Adrenal gland (tissue), 19 donors: ENCODE data around the gene ALG12. TPM values are rescaled to one million over a fixed set of nuclear protein-coding genes. Genes with fewer than 3 reads are reported as not detected.

Experiments
- DNase-seq, 7 donors: peaks; one replicate each; pipeline ENCODE4 v3.0.0-alpha.2; 2019 to 2020
- H3K27ac ChIP-seq, 5 donors: fragments of 200-600 bp; sonication (generic) in 4 of 5; 1 replicate in 3 of 5; 2 replicates in 2 of 5; pipeline versions ENCODE4 v1.5.1 to v1.8.0; 2016 to 2020; ENCODE audit warnings: mild to moderate bottlenecking in 1 of 5
- H3K27me3 ChIP-seq: fragments of 200-600 bp; 2 replicates; pipeline ENCODE4 v1.8.0; 2021
- H3K36me3 ChIP-seq, 2 donors: fragments of 200-600 bp; replicated peaks in 1 of 2; 1 replicate in 1 of 2; 2 replicates in 1 of 2; pipeline versions ENCODE4 v1.5.1 to v1.8.0; 2018 to 2022
- H3K4me1 ChIP-seq, 2 donors: fragments of 200-600 bp; replicated peaks in 1 of 2; 1 replicate in 1 of 2; 2 replicates in 1 of 2; pipeline versions ENCODE4 v1.5.1 to v1.8.0; 2018 to 2021
- H3K4me3 ChIP-seq, 4 donors: fragments of 200-600 bp; sonication (generic) in 3 of 4; one replicate each; pipeline ENCODE4 v1.5.1; 2016 to 2018
- H3K9me3 ChIP-seq, 3 donors: fragments of 200-600 bp; sonication (generic) in 1 of 3; replicated peaks in 1 of 3; 1 replicate in 2 of 3; 2 replicates in 1 of 3; pipeline versions ENCODE4 v1.5.1 to v1.8.0; 2016 to 2021
- POLR2A ChIP-seq, 2 donors: fragments of 450-650 bp; IDR thresholded peaks; one replicate each; pipeline ENCODE4 v1.6.1; 2017; ENCODE audit warnings: antibody characterized with exemption in 2 of 2, mild to moderate bottlenecking in 2 of 2, moderate library complexity in 1 of 2
- WGBS, 4 donors: extraction: QIAGEN DNeasy Blood & Tissue Kit in 2 of 4; methylation state at CpG; one replicate each; pipeline versions ENCODE4 v1.1.5 to v1.1.7; 2013 to 2017; 5-methylcytosine and 5-hydroxymethylcytosine counted together
- intact Hi-C, 2 donors: fragments of 100-400 bp; cut with DNase I; formaldehyde crosslinking; loops; one replicate each; pipeline versions ENCODE4 v1.14.1 to v1.15.0; 2022 to 2023
- long read RNA-seq, 10 donors: library from polyadenylated mRNA in 3 of 10; unstranded in 2 of 10; stranded (forward) in 1 of 10; transcript quantifications; one replicate each; pipeline ENCODE4 v2.0.0 and lab custom pipeline, GENCODE V29; 2021 to 2026
- polyA plus RNA-seq, 3 donors: library from polyadenylated mRNA; stranded (reverse); fragments of 200-250 nt in 2 of 3; fragments of 350-450 nt in 1 of 3; fragmentation: Illumina TruSeq in 1 of 3; extraction: RNeasy Lipid Tissue Mini Kit (QIAGEN cat#74804) in 1 of 3; gene quantifications; one replicate each; pipeline ENCODE4 v1.2.3, GENCODE V29; 2013 to 2014
- total RNA-seq, 9 donors: library from RNA; depleted of rRNA in 4 of 9; stranded (reverse); fragments of >200 nt in 4 of 9; fragments of 120-200 nt in 1 of 9; fragmentation: NEBNext Ultra II Directional in 1 of 9; extraction: Animal tissue kit (Norgen Biotek cat#: 25700) in 1 of 9; gene quantifications; one replicate each; pipeline versions ENCODE4 v1.1.0 to v1.2.4, GENCODE V29; 2013 to 2023
- TF ChIP-seq, protein P1 (sequence below), 6 experiments: fragments of 450-650 bp in 4 of 6; fragments of 200-600 bp in 2 of 6; sonication (generic) in 1 of 6; IDR thresholded peaks; 1 replicate in 5 of 6; 2 replicates in 1 of 6; pipeline versions ENCODE4 v1.5.1 to v1.8.0; 2016 to 2021; ENCODE audit warnings: antibody characterized with exemption in 6 of 6, mild to moderate bottlenecking in 2 of 6, moderate library complexity in 1 of 6
- donor health status: healthy with polysubstance abuse.
- donor health status: Bipolar disorder and iron deficiency.
- donor health status: DM: yes; HTN: yes; CAD: no.
- donor health status: DM: no; HTN: no; CAD: no.
- donor health status: DM: no; HTN: no; CAD: no.
- donor health status: DM: yes; HTN: yes; CAD: no.

The ALG12 gene
- total RNA-seq (10 to 100 TPM in 8 of 9 donors, 1 to 10 TPM in 1; 9.8 to 33.6 (median 22.3) TPM), polyA plus RNA-seq (10 to 100 TPM in 2 of 3 donors, 1 to 10 TPM in 1; 6.4 to 11.6 (median 11.3) TPM)
- long read RNA-seq, donor 1, full-length matches to known transcripts, result 3 of 3 reads
- long read RNA-seq, donor 1, partial matches to known transcripts, result 0 of 3 reads
- long read RNA-seq, donor 1, other reads (novel, unspliced or antisense), result 0 of 3 reads
- long read RNA-seq, donor 2, full-length matches to known transcripts, result 1 of 13 reads
- long read RNA-seq, donor 2, partial matches to known transcripts, result 12 of 13 reads
- long read RNA-seq, donor 2, other reads (novel, unspliced or antisense), result 0 of 13 reads
- long read RNA-seq, donor 3, full-length matches to known transcripts, result 2 of 2 reads
- long read RNA-seq, donor 3, partial matches to known transcripts, result 0 of 2 reads
- long read RNA-seq, donor 3, other reads (novel, unspliced or antisense), result 0 of 2 reads
- long read RNA-seq, donor 4, full-length matches to known transcripts, result 10 of 15 reads
- long read RNA-seq, donor 4, partial matches to known transcripts, result 1 of 15 reads
- long read RNA-seq, donor 4, other reads (novel, unspliced or antisense), result 4 of 15 reads
- long read RNA-seq, donor 5, full-length matches to known transcripts, result 34 of 45 reads
- long read RNA-seq, donor 5, partial matches to known transcripts, result 1 of 45 reads
- long read RNA-seq, donor 5, other reads (novel, unspliced or antisense), result 10 of 45 reads
- long read RNA-seq, donor 6, full-length matches to known transcripts, result 4 of 10 reads
- long read RNA-seq, donor 6, partial matches to known transcripts, result 3 of 10 reads
- long read RNA-seq, donor 6, other reads (novel, unspliced or antisense), result 3 of 10 reads
- long read RNA-seq, donor 7, full-length matches to known transcripts, result 4 of 4 reads
- long read RNA-seq, donor 7, partial matches to known transcripts, result 0 of 4 reads
- long read RNA-seq, donor 7, other reads (novel, unspliced or antisense), result 0 of 4 reads
- long read RNA-seq, donor 8, full-length matches to known transcripts, result 6 of 6 reads
- long read RNA-seq, donor 8, partial matches to known transcripts, result 0 of 6 reads
- long read RNA-seq, donor 8, other reads (novel, unspliced or antisense), result 0 of 6 reads
- long read RNA-seq, donor 9, full-length matches to known transcripts, result 2 of 2 reads
- long read RNA-seq, donor 9, partial matches to known transcripts, result 0 of 2 reads
- long read RNA-seq, donor 9, other reads (novel, unspliced or antisense), result 0 of 2 reads
- long read RNA-seq, donor 10, full-length matches to known transcripts, result 2 of 2 reads
- long read RNA-seq, donor 10, partial matches to known transcripts, result 0 of 2 reads
- long read RNA-seq, donor 10, other reads (novel, unspliced or antisense), result 0 of 2 reads

DNA sequence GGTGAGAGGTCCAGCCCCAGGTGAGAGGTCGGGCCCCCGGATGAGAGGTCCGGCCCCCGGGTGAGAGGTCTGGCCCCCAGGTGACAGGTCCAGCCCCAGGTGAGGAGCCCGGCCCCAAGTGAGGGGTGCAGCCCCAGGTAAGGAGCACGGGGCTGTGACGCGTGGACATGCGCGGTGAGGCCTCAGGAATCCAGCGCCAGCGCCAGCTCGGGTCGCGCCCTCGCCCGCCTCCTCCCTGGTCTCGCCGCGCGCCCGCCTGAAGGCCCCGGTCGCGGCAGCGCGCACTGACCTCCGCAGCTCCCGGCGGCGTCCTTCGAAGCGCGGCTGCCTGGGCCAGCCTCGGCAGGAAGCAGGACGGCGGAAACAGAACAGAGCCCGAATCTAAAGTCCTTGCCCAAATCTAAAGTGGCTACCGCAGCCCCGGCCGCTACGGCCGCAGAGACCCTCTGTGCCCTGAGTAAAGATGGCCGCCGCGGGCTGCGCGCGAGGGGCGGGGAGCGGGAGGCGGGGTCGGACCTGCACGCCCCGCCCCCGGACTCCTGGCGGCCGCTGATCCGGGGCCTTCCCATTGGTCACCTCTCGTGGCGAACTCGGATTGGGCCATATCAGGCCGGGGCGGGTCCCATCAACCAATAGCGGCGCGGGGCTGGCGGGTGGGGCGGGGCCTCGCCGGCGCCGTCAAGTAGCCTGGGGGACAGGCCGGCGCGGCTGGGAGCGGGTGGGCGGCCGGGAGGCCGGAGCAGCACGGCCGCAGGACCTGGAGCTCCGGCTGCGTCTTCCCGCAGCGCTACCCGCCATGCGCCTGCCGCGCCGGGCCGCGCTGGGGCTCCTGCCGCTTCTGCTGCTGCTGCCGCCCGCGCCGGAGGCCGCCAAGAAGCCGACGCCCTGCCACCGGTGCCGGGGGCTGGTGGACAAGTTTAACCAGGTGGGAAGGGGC is at the start of gene ALG12, which contains the start of gene CRELD2:
ALG12 (minus strand) TSS at position 465 of the 937 bp plus-strand sequence. CDS start 4,673 bp downstream, outside the sequence.
CRELD2 (plus strand) TSS at position 661 of the 937 bp plus-strand sequence; CDS start at position 797, 136 bp downstream.
- TF ChIP-seq POLR2A (IDR thresholded peaks at IDR 0.05), result peak; percentile 75 to 77
- TF ChIP-seq, protein P1, sequence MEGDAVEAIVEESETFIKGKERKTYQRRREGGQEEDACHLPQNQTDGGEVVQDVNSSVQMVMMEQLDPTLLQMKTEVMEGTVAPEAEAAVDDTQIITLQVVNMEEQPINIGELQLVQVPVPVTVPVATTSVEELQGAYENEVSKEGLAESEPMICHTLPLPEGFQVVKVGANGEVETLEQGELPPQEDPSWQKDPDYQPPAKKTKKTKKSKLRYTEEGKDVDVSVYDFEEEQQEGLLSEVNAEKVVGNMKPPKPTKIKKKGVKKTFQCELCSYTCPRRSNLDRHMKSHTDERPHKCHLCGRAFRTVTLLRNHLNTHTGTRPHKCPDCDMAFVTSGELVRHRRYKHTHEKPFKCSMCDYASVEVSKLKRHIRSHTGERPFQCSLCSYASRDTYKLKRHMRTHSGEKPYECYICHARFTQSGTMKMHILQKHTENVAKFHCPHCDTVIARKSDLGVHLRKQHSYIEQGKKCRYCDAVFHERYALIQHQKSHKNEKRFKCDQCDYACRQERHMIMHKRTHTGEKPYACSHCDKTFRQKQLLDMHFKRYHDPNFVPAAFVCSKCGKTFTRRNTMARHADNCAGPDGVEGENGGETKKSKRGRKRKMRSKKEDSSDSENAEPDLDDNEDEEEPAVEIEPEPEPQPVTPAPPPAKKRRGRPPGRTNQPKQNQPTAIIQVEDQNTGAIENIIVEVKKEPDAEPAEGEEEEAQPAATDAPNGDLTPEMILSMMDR (IDR thresholded peaks at IDR 0.05), result peak in 1 of 6 experiments; percentile 2
- H3K9me3 ChIP-seq, result no peaks in the 10 kb centered on the region
- intact Hi-C loops, result loop anchor here (10.0 kb wide), 2 partner anchors 63 to 133 kb away; partner anchors contain the start of gene ZBED4 (in 2 of the 2)
- peak within 1 kb of the TSS; percentile 89 to 95 (median 94) for H3K27ac ChIP-seq
- no peaks in the 10 kb centered on the region for H3K27me3 ChIP-seq
- H3K4me3 ChIP-seq, result peak within 1 kb of the TSS; percentile 45 to 87 (median 70)
- peak; percentile 97 to 99 (median 98) for DNase-seq
- 0 to 1% (median 0%) methylated on average over 4 to 103 of the region's 103 CpGs for WGBS, 4 donors
- H3K4me1 ChIP-seq, result peaks cover 9 to 20% of the 10 kb centered on the region in 2 donors
- peaks cover 0 to 12% of the 10 kb centered on the region in 2 donors for H3K36me3 ChIP-seq

DNA sequence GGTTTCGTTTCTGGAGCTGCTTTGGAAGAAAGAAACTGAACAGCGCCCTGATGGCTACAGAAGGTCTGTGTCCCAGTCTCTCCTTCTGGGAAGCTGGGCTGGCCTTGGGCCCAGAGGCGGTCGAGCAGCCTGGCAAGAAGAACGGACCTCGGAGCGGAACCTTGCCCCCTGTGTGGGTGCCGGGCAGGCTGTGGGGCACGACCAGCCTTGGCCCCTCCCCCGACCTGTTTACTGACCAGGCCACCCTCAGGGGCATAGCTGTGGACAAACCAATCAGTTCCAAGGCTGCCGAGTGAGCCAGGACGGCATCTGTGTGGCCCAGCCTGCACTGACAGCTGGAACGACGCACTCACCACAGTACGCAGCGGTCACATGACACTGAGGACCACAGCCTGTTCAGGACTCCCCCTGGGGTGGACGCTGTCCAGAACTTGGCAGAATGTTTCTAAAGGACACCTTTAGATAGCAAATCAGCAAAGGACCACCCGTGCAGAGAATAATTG is 49.5 kb upstream of the ALG12 start:
- peak; percentile 77 to 96 (median 92) for DNase-seq
- WGBS, 4 donors, result 16 to 43% (median 29%) methylated on average over 11 to 18 of the region's 18 CpGs
- Histone ChIP-seq H3K4me1 (peaks cover 69 to 85% of the 10 kb centered on the region in 2 donors), H3K9me3 (no peaks in the 10 kb centered on the region), H3K36me3 (peaks cover 0 to 15% of the 10 kb centered on the region in 2 donors), H3K27me3 (no peaks in the 10 kb centered on the region), H3K4me3 (no peak overlapping the region), H3K27ac (peak overlapping the region; percentile 94 to 98 (median 96))
- TF ChIP-seq, protein P1 (IDR thresholded peaks at IDR 0.05), result no peak
- TF ChIP-seq POLR2A (IDR thresholded peaks at IDR 0.05), result peak in 1 of 2 donors; percentile 54
- intact Hi-C loops, result no loop called here
